ENCODE data around the gene LGI4. TPM values are rescaled to one million over a fixed set of nuclear protein-coding genes. Genes with fewer than 3 reads are reported as not detected.
"Not testable (repeated sequence)": the region's sequence is repeated elsewhere in the genome, so short reads cannot be mapped to it uniquely, and the experiment has no call there.

The LGI4 gene
- total RNA-seq, 1 experiment from 2014 or later, result 3.2 TPM

DNA sequence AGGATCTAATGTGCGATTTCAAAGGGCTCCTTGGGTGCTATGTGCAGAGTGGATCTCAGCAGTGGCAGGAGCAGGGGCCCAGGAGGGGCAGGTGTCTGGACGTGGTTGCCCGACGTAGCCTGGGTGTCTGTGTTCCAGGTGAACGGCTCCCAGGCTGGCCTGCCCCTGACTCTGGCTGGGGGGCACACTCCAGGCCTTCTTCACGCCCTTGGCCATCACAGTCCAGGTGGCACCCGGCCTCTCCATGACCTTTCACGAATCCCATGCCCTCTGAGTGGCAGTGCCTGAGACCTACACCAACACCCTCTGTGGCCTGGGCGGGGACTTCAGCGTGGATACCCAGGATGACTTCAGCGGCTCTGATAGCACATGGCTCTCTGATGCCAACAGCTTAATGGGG, 30.5 kb downstream of the LGI4 start:
- H3T11ph ChIP-seq (ENCODE audit: low read length), result no peak overlapping the region
- no peak overlapping the region for H3K18ac ChIP-seq (ENCODE audit: insufficient read length, low read depth, low read length)
- DNase-seq, result no peak
- no peak overlapping the region for H3K4me2 ChIP-seq (ENCODE audit: insufficient read depth, insufficient read length, low read length)
- no peak overlapping the region for H2BK20ac ChIP-seq (ENCODE audit: low read depth, low read length, poor library complexity, severe bottlenecking)
- H2BK120ac ChIP-seq (ENCODE audit: low read depth, low read length, poor library complexity, severe bottlenecking), result no peak overlapping the region
- peaks cover 0 to 2% (median 0%) of the 10 kb centered on the region in 3 experiments; a peak in 2 of 7 replicates for H3K36me3 Mint-ChIP-seq (ENCODE audit: insufficient read depth in 1 of 3, low read depth in 3 of 3)
- no peak overlapping the region for H3K4me3 Mint-ChIP-seq
- no peaks in the 10 kb centered on the region for H3K79me2 ChIP-seq (ENCODE audit: insufficient read depth, low read length)
- H3K9me3 ChIP-seq (ENCODE audit: control insufficient read depth, low read depth, low read length), result no peaks in the 10 kb centered on the region
- H3K27ac Mint-ChIP-seq, result no peak overlapping the region; a peak in 1 of 7 replicates
- no peaks in the 10 kb centered on the region for H3K23me2 ChIP-seq (ENCODE audit: insufficient read length, low read depth, low read length, poor library complexity, severe bottlenecking)
- H3K27ac ChIP-seq (ENCODE audit: insufficient read length, low read depth, low read length), result no peak overlapping the region
- H2BK15ac ChIP-seq (ENCODE audit: low read depth, low read length), result no peak overlapping the region
- H3K27me3 ChIP-seq (ENCODE audit: insufficient read depth, low read length), result no peaks in the 10 kb centered on the region
- WGBS (ENCODE audit: extremely low coverage, insufficient read length, low lambda C conversion rate), result no CpG with 5 or more reads among the region's 11 CpGs
- H3K9ac ChIP-seq (ENCODE audit: extremely low read depth, insufficient read length, low read length), result no peak overlapping the region
- H3K23ac ChIP-seq (ENCODE audit: insufficient read length, low read depth, low read length), result no peak overlapping the region
- peaks cover 4 to 7% of the 10 kb centered on the region in 2 experiments; a peak in 3 of 4 replicates for H3K4me1 Mint-ChIP-seq
- H3K56ac ChIP-seq (ENCODE audit: insufficient read length, low read depth, low read length), result no peak overlapping the region
- no peak overlapping the region for H2BK12ac ChIP-seq (ENCODE audit: insufficient read length, low read depth, low read length)
- H4K5ac ChIP-seq (ENCODE audit: insufficient read length, low read depth, low read length), result no peak overlapping the region
- H2AK5ac ChIP-seq (ENCODE audit: insufficient read length, low read length), result no peak overlapping the region
- H2BK5ac ChIP-seq (ENCODE audit: insufficient read length, low read length), result no peak overlapping the region
- peaks cover 7% of the 10 kb centered on the region for H4K20me1 ChIP-seq (ENCODE audit: control insufficient read depth, insufficient read depth, insufficient read length)
- no peak overlapping the region for H4K91ac ChIP-seq (ENCODE audit: insufficient read length, low read depth, low read length)
- no peaks in the 10 kb centered on the region; the same call in 1 of the 2 replicates for H3K27me3 Mint-ChIP-seq (ENCODE audit: low read depth)
- H3K4ac ChIP-seq (ENCODE audit: low read depth, low read length), result no peak overlapping the region
- H3K79me1 ChIP-seq (ENCODE audit: insufficient read depth, low read depth, low read length, poor library complexity, severe bottlenecking), result no peaks in the 10 kb centered on the region
- H3K4me1 ChIP-seq (ENCODE audit: insufficient read depth, low read length), result no peaks in the 10 kb centered on the region
- H3K9me3 Mint-ChIP-seq, result peaks cover 0 to 6% of the 10 kb centered on the region in 2 experiments; a peak in 3 of 5 replicates
- no peak overlapping the region for H4K8ac ChIP-seq (replicated peaks; ENCODE audit: insufficient read length, low read depth, low read length)
- TF ChIP-seq, protein P1, sequence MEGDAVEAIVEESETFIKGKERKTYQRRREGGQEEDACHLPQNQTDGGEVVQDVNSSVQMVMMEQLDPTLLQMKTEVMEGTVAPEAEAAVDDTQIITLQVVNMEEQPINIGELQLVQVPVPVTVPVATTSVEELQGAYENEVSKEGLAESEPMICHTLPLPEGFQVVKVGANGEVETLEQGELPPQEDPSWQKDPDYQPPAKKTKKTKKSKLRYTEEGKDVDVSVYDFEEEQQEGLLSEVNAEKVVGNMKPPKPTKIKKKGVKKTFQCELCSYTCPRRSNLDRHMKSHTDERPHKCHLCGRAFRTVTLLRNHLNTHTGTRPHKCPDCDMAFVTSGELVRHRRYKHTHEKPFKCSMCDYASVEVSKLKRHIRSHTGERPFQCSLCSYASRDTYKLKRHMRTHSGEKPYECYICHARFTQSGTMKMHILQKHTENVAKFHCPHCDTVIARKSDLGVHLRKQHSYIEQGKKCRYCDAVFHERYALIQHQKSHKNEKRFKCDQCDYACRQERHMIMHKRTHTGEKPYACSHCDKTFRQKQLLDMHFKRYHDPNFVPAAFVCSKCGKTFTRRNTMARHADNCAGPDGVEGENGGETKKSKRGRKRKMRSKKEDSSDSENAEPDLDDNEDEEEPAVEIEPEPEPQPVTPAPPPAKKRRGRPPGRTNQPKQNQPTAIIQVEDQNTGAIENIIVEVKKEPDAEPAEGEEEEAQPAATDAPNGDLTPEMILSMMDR (conservative IDR thresholded peaks at IDR 0.05), result no peak
- no peak overlapping the region for H3K14ac ChIP-seq (ENCODE audit: insufficient read depth, low read length)
- no peak overlapping the region for H2AFZ ChIP-seq (ENCODE audit: low read length)

DNA sequence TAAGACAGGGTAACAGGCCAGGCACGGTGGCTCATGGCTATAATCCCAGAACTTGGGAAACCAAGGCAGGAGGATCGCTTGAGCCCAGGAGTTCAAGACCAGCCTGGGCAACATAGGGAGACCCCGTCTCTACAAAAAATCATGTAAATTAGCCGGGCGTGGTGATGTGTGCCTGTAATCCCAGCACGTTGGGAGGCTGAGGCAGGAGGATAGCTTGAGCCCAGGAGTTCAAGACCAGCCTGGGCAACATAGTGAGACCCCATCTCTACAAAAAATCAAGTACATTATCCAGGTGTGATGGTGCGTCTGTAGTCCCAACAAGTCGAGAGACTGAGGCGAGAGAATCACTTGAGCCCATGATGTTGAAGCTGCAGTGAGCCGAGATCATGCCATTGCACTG, 31.2 kb downstream of the LGI4 start:
- H3K4me1 ChIP-seq (ENCODE audit: insufficient read depth, low read length); H3K4me3 Mint-ChIP-seq; H3K14ac ChIP-seq (ENCODE audit: insufficient read depth, low read length); H3K27me3 Mint-ChIP-seq (ENCODE audit: low read depth); H2BK20ac ChIP-seq (ENCODE audit: low read depth, low read length, poor library complexity, severe bottlenecking); H3K79me2 ChIP-seq (ENCODE audit: insufficient read depth, low read length); H3K4me1 Mint-ChIP-seq; H4K8ac ChIP-seq (replicated peaks; ENCODE audit: insufficient read length, low read depth, low read length); H3K56ac ChIP-seq (ENCODE audit: insufficient read length, low read depth, low read length); H3K9me3 Mint-ChIP-seq; H3K9ac ChIP-seq (ENCODE audit: extremely low read depth, insufficient read length, low read length); H3K4ac ChIP-seq (ENCODE audit: low read depth, low read length); H3K18ac ChIP-seq (ENCODE audit: insufficient read length, low read depth, low read length); H2AK5ac ChIP-seq (ENCODE audit: insufficient read length, low read length); H3K4me2 ChIP-seq (ENCODE audit: insufficient read depth, insufficient read length, low read length); H3T11ph ChIP-seq (ENCODE audit: low read length); H2BK12ac ChIP-seq (ENCODE audit: insufficient read length, low read depth, low read length); H3K79me1 ChIP-seq (ENCODE audit: insufficient read depth, low read depth, low read length, poor library complexity, severe bottlenecking); H3K9me3 ChIP-seq (ENCODE audit: control insufficient read depth, low read depth, low read length); H3K27ac ChIP-seq (ENCODE audit: insufficient read length, low read depth, low read length); H4K5ac ChIP-seq (ENCODE audit: insufficient read length, low read depth, low read length); H3K36me3 Mint-ChIP-seq (ENCODE audit: insufficient read depth in 1 of 3, low read depth in 3 of 3); H3K23me2 ChIP-seq (ENCODE audit: insufficient read length, low read depth, low read length, poor library complexity, severe bottlenecking); H3K23ac ChIP-seq (ENCODE audit: insufficient read length, low read depth, low read length); H4K91ac ChIP-seq (ENCODE audit: insufficient read length, low read depth, low read length); DNase-seq; H3K27me3 ChIP-seq (ENCODE audit: insufficient read depth, low read length); H3K27ac Mint-ChIP-seq; H2BK5ac ChIP-seq (ENCODE audit: insufficient read length, low read length); H2AFZ ChIP-seq (ENCODE audit: low read length); H4K20me1 ChIP-seq (ENCODE audit: control insufficient read depth, insufficient read depth, insufficient read length); H2BK120ac ChIP-seq (ENCODE audit: low read depth, low read length, poor library complexity, severe bottlenecking); H2BK15ac ChIP-seq (ENCODE audit: low read depth, low read length): not testable (repeated sequence)
- WGBS (ENCODE audit: extremely low coverage, insufficient read length, low lambda C conversion rate), result no CpG with 5 or more reads among the region's 10 CpGs
